Measurements from ENCODE around the gene EPOP.

DNA sequence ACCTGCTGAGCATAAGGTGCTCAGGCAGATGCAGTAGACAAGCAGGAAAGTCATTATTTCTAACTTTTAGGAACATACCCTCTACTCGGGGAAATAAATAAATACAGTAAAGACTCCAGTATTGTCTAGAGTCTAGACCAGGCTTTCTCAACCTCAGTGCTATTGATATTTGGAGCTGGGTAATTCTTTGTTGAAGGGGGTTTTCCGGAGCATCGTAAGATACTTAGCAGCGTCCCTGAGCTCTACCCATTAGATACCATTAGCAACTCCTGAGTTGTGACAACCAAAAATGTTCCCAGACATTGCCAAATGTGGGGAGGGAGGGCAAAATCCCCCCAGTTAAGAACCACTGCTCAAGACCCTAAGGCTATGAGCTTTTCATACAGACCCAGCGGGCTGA is 21.1 kb downstream of the EPOP start:
- TF ChIP-seq, protein P1, sequence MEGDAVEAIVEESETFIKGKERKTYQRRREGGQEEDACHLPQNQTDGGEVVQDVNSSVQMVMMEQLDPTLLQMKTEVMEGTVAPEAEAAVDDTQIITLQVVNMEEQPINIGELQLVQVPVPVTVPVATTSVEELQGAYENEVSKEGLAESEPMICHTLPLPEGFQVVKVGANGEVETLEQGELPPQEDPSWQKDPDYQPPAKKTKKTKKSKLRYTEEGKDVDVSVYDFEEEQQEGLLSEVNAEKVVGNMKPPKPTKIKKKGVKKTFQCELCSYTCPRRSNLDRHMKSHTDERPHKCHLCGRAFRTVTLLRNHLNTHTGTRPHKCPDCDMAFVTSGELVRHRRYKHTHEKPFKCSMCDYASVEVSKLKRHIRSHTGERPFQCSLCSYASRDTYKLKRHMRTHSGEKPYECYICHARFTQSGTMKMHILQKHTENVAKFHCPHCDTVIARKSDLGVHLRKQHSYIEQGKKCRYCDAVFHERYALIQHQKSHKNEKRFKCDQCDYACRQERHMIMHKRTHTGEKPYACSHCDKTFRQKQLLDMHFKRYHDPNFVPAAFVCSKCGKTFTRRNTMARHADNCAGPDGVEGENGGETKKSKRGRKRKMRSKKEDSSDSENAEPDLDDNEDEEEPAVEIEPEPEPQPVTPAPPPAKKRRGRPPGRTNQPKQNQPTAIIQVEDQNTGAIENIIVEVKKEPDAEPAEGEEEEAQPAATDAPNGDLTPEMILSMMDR (IDR thresholded peaks at IDR 0.05): no peak
- TF ChIP-seq EZH2 (IDR thresholded peaks at IDR 0.05) (no peak), EZH2phosphoT487 (IDR thresholded peaks at IDR 0.05) (no peak)

Data from neural progenitor cell (in vitro differentiated cells).